Activated naive CD4-positive, alpha-beta T cell treated with anti-CD3 and anti-CD28 coated beads, Interleukin-2, amount 10 ng/mL, durations not matched to agents 7 days and 5 days (primary cell): Measurements from ENCODE around the gene SIX3.

Source experiments
- CTCF ChIA-PET: fragments of 350-600 bp; sonication (Branson Sonifier 250); formaldehyde crosslinking; loops from one replicate; lab custom pipeline; 2021; ENCODE audit warnings: antibody characterized with exemption; lab: Charles Lee
- DNase-seq: peaks from one replicate; pipeline ENCODE4 v3.0.0-alpha.2; 2020
- H3K27ac Mint-ChIP-seq: one replicate; pipeline ENCODE4 v1.8.0; 2021; ENCODE audit warnings: mild to moderate bottlenecking, moderate library complexity, mixed read lengths
- H3K27me3 Mint-ChIP-seq: one replicate; pipeline ENCODE4 v1.8.0; 2021; ENCODE audit warnings: mild to moderate bottlenecking, mixed read lengths
- H3K36me3 Mint-ChIP-seq: one replicate; pipeline ENCODE4 v1.8.0; 2021; ENCODE audit warnings: mixed read lengths
- H3K4me1 Mint-ChIP-seq: one replicate; pipeline ENCODE4 v1.8.0; 2021; ENCODE audit warnings: mixed read lengths
- H3K4me3 Mint-ChIP-seq: one replicate; pipeline ENCODE4 v1.8.0; 2021; ENCODE audit warnings: mild to moderate bottlenecking, moderate library complexity, mixed read lengths
- H3K9me3 Mint-ChIP-seq: one replicate; pipeline ENCODE4 v1.8.0; 2021; ENCODE audit warnings: mixed read lengths

The SIX3 gene

GRCh38 chr2:44934983-44935728 lies 6.3 kb upstream of the SIX3 start:
- CTCF ChIA-PET = no interaction called here
- no peaks in the 10 kb centered on the region for H3K9me3 Mint-ChIP-seq
- no peaks in the 10 kb centered on the region for H3K36me3 Mint-ChIP-seq
- peaks cover 100% of the 10 kb centered on the region for H3K27me3 Mint-ChIP-seq
- no peak overlapping the region for H3K27ac Mint-ChIP-seq
- peaks cover 9% of the 10 kb centered on the region for H3K4me1 Mint-ChIP-seq
- DNase-seq = no peak
- no peak overlapping the region for H3K4me3 Mint-ChIP-seq

GRCh38 chr2:44935729-44936098 lies 5.8 kb upstream of the SIX3 start:
- no peak overlapping the region for H3K4me3 Mint-ChIP-seq
- no peaks in the 10 kb centered on the region for H3K36me3 Mint-ChIP-seq
- DNase-seq = no peak
- peaks cover 100% of the 10 kb centered on the region for H3K27me3 Mint-ChIP-seq
- no peak overlapping the region for H3K27ac Mint-ChIP-seq
- H3K9me3 Mint-ChIP-seq = no peaks in the 10 kb centered on the region
- peaks cover 5% of the 10 kb centered on the region for H3K4me1 Mint-ChIP-seq
- CTCF ChIA-PET = no interaction called here

GRCh38 chr2:44936275-44936674 lies 5.2 kb upstream of the SIX3 start:
- H3K27me3 Mint-ChIP-seq = peaks cover 100% of the 10 kb centered on the region
- no peak overlapping the region for H3K4me3 Mint-ChIP-seq
- H3K27ac Mint-ChIP-seq = no peak overlapping the region
- no peaks in the 10 kb centered on the region for H3K36me3 Mint-ChIP-seq
- CTCF ChIA-PET = interaction anchor here (1.6 kb wide), 1 partner anchor 16 kb away, joined by 3 read pairs; no protein-coding TSS in a partner anchor
- DNase-seq = no peak
- no peaks in the 10 kb centered on the region for H3K9me3 Mint-ChIP-seq
- H3K4me1 Mint-ChIP-seq = peaks cover 3% of the 10 kb centered on the region

- Mint-ChIP-seq H3K36me3 (no peaks in the 10 kb centered on the region), H3K4me1 (peaks cover 9% of the 10 kb centered on the region), H3K4me3 (no peak overlapping the region), H3K27me3 (peaks cover 100% of the 10 kb centered on the region), H3K27ac (no peak overlapping the region), H3K9me3 (no peaks in the 10 kb centered on the region)
- no peak for DNase-seq
- CTCF ChIA-PET = interaction anchor here (1.6 kb wide), 1 partner anchor 15 kb away, joined by 3 read pairs; no protein-coding TSS in a partner anchor
Measured at GRCh38 chr2:44936715-44937687, 4.5 kb upstream of the SIX3 start.

GRCh38 chr2:44937688-44938240 lies 3.7 kb upstream of the SIX3 start:
- Mint-ChIP-seq H3K4me3 (no peak overlapping the region), H3K36me3 (no peaks in the 10 kb centered on the region), H3K9me3 (no peaks in the 10 kb centered on the region), H3K27me3 (peaks cover 100% of the 10 kb centered on the region), H3K27ac (no peak overlapping the region), H3K4me1 (peaks cover 15% of the 10 kb centered on the region)
- CTCF ChIA-PET = interaction anchor here (1.6 kb wide), 1 partner anchor 14 kb away, joined by 3 read pairs; no protein-coding TSS in a partner anchor
- no peak for DNase-seq

- Mint-ChIP-seq H3K27ac (no peak overlapping the region), H3K4me1 (peaks cover 23% of the 10 kb centered on the region), H3K4me3 (no peak overlapping the region), H3K27me3 (peaks cover 100% of the 10 kb centered on the region), H3K36me3 (no peaks in the 10 kb centered on the region), H3K9me3 (no peaks in the 10 kb centered on the region)
- DNase-seq = no peak
- CTCF ChIA-PET = no interaction called here
Measured at GRCh38 chr2:44938287-44939105, 3.0 kb upstream of the SIX3 start.

GRCh38 chr2:44939106-44940048 lies 2.1 kb upstream of the SIX3 start:
- Mint-ChIP-seq H3K36me3 (no peaks in the 10 kb centered on the region), H3K27me3 (peaks cover 100% of the 10 kb centered on the region), H3K4me1 (peaks cover 25% of the 10 kb centered on the region), H3K27ac (no peak overlapping the region), H3K9me3 (no peaks in the 10 kb centered on the region), H3K4me3 (no peak overlapping the region)
- CTCF ChIA-PET = interaction anchor here (0.7 kb wide), 1 partner anchor 21 kb away, joined by 3 read pairs; no protein-coding TSS in a partner anchor
- DNase-seq = no peak

GRCh38 chr2:44940049-44940494 lies 1.4 kb upstream of the SIX3 start:
- peaks cover 29% of the 10 kb centered on the region for H3K4me1 Mint-ChIP-seq
- H3K36me3 Mint-ChIP-seq = no peaks in the 10 kb centered on the region
- H3K9me3 Mint-ChIP-seq = no peaks in the 10 kb centered on the region
- H3K4me3 Mint-ChIP-seq = no peak overlapping the region
- peaks cover 100% of the 10 kb centered on the region for H3K27me3 Mint-ChIP-seq
- peak overlapping the region; percentile 35 for H3K27ac Mint-ChIP-seq
- DNase-seq = no peak
- CTCF ChIA-PET = interaction anchor here (0.7 kb wide), 1 partner anchor 20 kb away, joined by 3 read pairs; no protein-coding TSS in a partner anchor

GRCh38 chr2:44940732-44941464 lies 604 bp upstream of the SIX3 start:
- no peaks in the 10 kb centered on the region for H3K36me3 Mint-ChIP-seq

GRCh38 chr2:44942304-44943030 lies 965 bp downstream of the SIX3 start:
- Mint-ChIP-seq H3K27me3 (peaks cover 100% of the 10 kb centered on the region), H3K4me1 (peaks cover 31% of the 10 kb centered on the region), H3K36me3 (no peaks in the 10 kb centered on the region), H3K27ac (peak overlapping the region; percentile 67), H3K4me3 (peak overlapping the region; percentile 18), H3K9me3 (no peaks in the 10 kb centered on the region)
- CTCF ChIA-PET = no interaction called here
- DNase-seq = peak; percentile 37

More at GRCh38 chr2:44940732-44941464, 604 bp upstream of the SIX3 start:
- Mint-ChIP-seq H3K9me3 (no peaks in the 10 kb centered on the region), H3K27me3 (peaks cover 100% of the 10 kb centered on the region), H3K27ac (no peak overlapping the region), H3K4me3 (peak overlapping the region; percentile 70), H3K4me1 (peaks cover 31% of the 10 kb centered on the region)
- no peak for DNase-seq
- CTCF ChIA-PET = no interaction called here

GRCh38 chr2:44943031-44943692 lies 1.7 kb downstream of the SIX3 start:
- DNase-seq = no peak
- Mint-ChIP-seq H3K4me1 (peaks cover 31% of the 10 kb centered on the region), H3K9me3 (no peaks in the 10 kb centered on the region), H3K27me3 (peaks cover 100% of the 10 kb centered on the region), H3K36me3 (no peaks in the 10 kb centered on the region), H3K4me3 (peak overlapping the region; percentile 18), H3K27ac (peak overlapping the region; percentile 29)
- CTCF ChIA-PET = interaction anchor here (0.7 kb wide), 1 partner anchor 11 kb away, joined by 3 read pairs; no protein-coding TSS in a partner anchor
